ENCODE measurements around the gene PAX9.

The PAX9 gene

DNA sequence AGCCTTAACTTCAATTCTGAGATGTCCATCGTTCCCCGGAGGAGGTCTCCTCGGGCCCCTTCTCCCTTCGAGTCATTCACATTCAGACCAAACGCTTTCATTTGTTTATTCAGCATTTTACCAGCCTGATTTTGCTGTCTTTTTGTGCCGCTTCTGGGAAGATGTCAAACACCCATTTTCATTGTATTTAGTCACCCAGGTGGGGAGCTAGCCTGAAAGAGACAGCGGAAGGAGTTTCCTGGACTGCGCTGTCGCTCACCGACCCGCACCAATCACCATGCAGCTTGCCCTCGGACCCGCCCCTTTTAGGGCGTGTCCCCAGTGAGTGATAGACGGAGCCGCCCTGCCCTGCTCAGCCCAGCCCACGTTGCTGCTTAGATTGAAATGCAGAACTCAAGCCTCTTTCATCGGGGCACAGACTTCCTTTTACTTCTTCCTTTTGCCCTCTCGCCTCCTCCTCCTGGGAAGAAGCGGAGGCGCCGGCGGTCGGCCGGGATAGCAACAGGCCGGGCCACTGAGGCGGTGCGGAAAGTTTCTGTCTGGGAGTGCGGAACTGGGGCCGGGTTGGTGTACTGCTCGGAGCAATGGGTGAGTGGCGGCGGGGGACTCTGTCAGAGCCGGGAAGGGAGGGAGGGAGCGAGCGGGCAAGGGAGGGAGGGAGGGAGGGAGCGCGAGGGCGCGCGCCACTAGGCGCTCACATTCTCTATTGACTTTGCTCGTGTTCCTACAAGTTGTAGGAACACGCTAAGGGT, at the start of gene PAX9:
TSS of gene PAX9 (plus strand) at position 355 of the 752 bp plus-strand sequence. CDS start at position 585, 230 bp downstream.
- DNase-seq: peak; percentile 97

DNA sequence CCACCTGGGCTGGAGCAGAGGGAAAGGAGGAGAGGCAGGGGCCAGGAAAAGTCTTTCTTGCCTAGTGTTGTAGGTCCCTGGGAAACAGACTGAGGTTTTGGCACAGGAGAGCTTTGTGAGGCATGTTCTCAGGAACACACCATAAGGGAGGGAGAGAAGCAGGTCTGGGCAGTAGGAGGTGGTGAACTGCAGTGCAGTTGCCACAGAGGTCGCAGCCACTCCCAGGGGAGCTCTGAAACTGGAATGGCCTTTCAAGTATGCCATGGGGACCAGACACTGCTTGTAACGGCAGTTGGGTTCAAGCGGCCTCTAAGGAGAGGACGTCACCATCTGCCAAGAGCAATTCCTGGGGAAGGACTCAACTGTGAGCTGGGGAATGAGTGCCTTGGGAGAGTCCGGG, 43.8 kb upstream of the PAX9 start:
- no peak for DNase-seq

DNA sequence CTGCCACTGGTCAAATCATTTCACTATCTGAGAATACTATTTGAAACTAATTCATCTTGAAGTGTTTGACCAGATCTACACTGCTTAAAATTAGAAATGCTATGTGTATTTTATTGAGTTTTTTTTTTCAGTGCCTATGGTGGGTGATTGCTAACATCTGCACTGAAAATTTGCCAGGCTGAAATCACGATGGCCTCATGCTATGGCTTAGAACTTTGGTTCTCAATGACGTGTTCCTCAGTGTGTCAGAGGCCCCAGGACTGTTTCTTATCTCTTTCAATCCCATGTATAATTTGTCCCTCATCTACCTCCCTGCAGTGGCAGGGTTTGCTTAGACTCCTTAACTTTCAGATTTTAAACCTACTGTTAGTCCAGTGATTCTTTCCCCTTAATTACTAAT, 43.0 kb upstream of the PAX9 start:
- no peak for DNase-seq

- no peak for DNase-seq
These were observed 42.5 kb upstream of the PAX9 start for GRCh38 chr14:36619131-36619530.

- DNase-seq: no peak
These were observed 41.8 kb upstream of the PAX9 start for GRCh38 chr14:36619853-36620252.

- no peak for DNase-seq
These were observed 36.6 kb upstream of the PAX9 start for GRCh38 chr14:36625014-36625413.

DNA sequence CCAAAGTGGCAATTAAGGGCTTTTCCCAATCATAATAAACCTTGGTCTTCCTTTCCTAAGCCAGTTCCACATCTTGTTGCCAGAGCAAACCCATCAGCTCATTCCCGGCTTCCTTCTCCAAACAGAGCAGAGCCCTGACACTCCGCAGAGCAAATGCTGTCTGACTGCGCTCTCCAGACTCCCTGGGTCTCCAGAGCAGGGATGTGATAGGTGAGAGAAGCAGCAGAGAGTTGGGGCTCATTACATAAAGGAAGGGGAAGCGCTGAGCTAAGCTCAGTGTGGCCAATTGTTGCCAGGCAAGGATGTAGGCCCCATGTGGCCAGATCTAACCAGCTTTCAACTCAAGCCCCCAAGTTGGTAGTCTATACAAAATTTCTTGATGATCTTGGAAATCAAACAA, 36.2 kb upstream of the PAX9 start:
- DNase-seq: no peak

- no peak for DNase-seq
These were observed 35.5 kb upstream of the PAX9 start for GRCh38 chr14:36626151-36626550.

DNA sequence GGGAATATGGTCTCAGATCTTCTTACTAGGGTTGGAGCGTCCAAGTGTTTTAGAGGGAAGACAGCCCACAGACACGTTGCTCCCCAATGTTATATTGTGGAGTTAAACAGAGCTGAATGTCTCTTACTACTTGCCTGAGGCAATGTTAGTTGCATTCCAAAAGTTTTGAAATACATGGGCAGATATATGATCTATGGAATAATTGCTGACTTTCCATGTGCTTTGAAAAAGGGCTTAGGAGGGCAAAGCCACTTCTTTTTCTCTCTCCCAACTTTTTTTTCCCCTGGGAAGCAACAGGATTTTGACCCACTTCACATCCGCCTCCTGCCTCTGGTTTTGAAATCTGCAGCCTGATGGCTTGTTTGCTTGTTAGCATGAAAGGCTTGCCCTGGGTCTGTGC, 33.7 kb upstream of the PAX9 start:
- DNase-seq: no peak

- no peak for DNase-seq
These were observed 28.1 kb upstream of the PAX9 start for GRCh38 chr14:36633580-36633979.

DNA sequence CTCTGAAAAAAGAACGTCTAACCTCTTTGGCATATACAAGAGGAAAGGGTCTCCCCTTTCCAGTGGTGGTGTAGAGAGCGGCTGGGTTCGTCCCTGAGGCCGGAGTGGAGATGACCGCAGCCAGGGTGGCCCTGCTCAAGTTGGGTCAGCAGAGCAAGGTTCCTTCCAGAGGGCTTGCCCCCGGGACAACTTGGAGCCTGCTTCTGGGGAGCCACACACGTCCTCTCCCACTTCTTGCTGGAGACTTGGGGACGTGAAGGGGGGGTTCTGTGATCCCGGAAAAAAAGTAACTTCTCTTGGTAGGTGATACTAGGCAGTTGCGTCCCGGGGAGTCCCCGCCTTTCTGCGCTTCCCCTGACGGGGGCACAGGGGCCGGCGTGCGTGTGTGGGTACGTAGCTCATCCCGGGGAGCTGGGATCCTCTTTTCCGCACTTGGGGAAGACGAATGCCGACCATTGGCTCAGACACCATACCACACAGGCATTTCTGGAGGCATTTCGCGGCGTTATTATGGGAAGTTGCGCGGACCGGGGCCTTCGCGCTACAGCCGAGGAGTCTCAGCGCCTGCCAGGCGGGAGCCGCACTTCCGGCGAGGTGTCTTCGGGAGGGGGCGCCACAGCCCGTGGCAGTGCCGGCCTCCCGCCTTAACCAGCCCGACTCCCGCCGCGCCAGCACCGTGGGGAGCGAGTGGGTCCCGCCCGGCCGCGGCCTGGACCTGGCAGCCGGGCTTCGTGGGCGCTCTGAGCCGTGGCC, 14.8 kb upstream of the PAX9 start:
- peak; percentile 64 for DNase-seq

DNA sequence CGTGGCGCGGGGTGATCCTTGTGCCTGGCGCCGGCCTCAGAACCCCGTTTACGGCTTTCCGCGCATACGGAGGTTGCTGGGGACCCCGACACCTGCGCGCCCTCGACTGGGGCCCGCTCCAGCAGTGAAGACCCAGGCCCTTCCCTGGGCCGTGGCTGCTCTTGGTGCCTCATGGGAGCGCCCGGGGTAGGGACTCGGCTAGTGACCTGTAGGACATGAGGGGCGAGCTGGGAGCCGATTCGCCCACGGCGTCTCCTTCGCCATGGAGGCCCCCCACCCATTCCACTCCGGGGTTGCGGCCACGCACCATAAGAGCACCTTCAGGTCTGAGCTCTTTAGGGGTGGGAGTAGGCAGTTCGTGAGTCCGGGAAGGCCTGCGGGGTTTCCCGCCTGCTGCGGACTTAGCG, 14.2 kb upstream of the PAX9 start:
- DNase-seq: no peak

GRCh38 chr14:36647824-36648753, 13.6 kb upstream of the PAX9 start:
- peak; percentile 84 for DNase-seq

GRCh38 chr14:36649872-36650650, 11.6 kb upstream of the PAX9 start:
- DNase-seq: no peak

- no peak for DNase-seq
These were observed 9.0 kb upstream of the PAX9 start for GRCh38 chr14:36652542-36653201.

GRCh38 chr14:36653413-36653812, 8.2 kb upstream of the PAX9 start:
- no peak for DNase-seq

DNA sequence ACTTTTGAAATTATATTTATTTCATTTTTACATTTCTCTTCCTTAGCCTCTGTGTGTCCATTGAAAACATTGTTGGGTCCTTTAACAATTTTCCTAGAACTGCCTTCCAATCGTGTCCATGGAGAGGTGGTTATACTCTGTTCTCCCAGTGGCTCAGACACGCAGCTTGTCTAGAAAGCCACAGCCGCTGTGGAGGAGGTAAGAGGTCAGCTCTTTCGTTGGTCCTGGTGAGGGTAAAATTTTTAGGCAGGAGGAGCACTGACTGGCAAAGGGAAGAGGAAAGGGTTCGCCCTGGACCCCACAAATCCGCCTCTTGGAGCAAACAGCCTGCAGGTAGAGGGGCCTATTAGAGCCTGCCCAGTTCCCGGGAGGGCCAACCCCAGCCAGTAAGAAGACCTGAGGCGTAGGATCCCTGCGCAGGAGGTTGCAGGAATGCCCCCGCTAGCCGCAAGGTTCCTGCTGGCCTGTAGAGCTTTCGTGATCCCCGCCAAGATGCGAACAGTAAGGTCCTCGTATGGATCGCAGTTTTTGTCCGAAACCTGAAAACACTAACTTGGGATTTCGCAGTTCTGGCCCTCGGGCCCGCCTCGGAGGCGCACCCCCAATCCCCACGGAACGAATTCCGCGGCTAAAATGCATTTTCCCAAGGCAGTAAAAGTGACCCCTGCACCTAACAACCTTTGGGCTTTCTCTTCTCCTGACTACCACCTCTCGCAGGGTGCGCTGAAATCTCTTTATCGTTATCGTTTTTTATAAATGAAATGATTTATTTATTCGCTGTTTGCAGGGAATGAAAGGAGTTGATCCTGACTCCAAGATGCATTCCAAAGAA, 7.5 kb upstream of the PAX9 start:
- DNase-seq: peak; percentile 61

DNA sequence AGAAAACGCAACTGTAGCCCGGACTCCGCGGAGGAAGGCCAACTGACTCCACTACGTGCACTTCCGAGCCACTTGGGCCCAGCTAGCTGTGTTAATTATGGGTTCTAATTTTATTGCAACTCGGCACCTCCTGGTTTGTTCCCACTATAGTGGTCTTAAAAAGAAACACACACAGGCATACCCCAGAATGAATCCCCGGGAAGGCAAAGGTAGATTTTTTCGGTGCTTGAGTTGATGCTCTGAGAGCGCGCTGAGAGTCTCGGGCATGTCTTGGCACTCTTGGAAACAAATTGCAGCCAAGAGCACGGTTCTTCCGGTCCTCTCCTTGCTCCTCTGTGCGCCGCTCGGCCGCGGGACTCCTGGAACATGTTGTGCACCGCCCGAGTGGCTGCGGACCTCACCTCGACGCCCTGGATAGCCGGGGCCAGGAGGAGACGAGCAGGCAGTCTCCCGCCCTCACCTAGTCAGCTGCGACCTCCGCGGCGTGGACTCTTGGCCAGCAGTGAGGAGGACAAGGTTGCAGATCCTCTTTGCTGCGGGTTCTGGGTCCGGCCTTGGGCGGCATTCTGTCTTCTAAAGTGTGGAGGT, 6.8 kb upstream of the PAX9 start:
- DNase-seq: no peak

DNA sequence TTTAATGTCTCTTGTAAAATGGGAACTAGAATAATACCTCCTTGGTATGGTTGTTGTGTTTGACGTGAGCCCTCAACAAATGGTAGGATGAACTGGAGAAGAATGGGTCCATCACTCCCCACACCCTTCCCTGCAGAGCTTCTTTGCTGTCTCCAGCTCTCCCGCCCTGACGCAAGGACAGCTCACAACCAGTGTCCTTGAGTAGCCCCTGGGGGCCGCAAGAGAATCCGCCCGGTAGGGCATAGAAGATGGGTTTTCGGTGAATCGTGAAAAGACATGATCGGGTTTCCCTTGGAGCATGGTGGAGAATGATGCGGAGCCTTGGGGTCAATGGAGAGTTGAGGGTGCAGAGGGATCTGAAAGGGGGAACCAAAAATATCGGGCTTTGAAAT, 6.1 kb upstream of the PAX9 start:
- DNase-seq: peak; percentile 57

- peak; percentile 83 for DNase-seq
These were observed 5.5 kb upstream of the PAX9 start for GRCh38 chr14:36655963-36656686.
